Caco-2 (cell line): ENCODE data around the gene IFNGR1. TPM values are rescaled to one million over a fixed set of nuclear protein-coding genes. Genes with fewer than 3 reads are reported as not detected.

ENCODE experiments used
- BruUV-seq: library from RNA; stranded (reverse); fragments of 400-500 nt; replicated peaks from 2 replicates; lab custom pipeline; 2021; lab: Mats Ljungman, UMichigan
- CTCF ChIA-PET: fragments of 300-600 bp; sonication (Branson Sonifier 250); formaldehyde crosslinking; loops from one replicate; lab custom pipeline; 2022; ENCODE audit warnings: antibody characterized with exemption; lab: Charles Lee
- POLR2A ChIA-PET: fragments of 300-600 bp; sonication (Branson Sonifier 250); formaldehyde crosslinking; loops from one replicate; lab custom pipeline; 2022; ENCODE audit warnings: antibody characterized with exemption; lab: Charles Lee
- DNase-seq, 2 experiments: peaks; one replicate each; pipeline versions ENCODE4 v3.0.0 to v3.0.0-alpha.2; 2020 to 2022
- H3K27me3 ChIP-seq: replicated peaks from 2 replicates; pipeline ENCODE4 v1.6.0; 2011; ENCODE audit warnings: low read length; ENCODE audit not compliant: control insufficient read depth, insufficient read depth
- H3K36me3 ChIP-seq: 2 replicates; pipeline ENCODE4 v1.5.1; 2011; ENCODE audit warnings: low read length; ENCODE audit not compliant: control insufficient read depth, insufficient read depth
- H3K4me1 ChIP-seq: fragments of 250-450 bp; sonication (Bioruptor Pico); 2 replicates; pipeline ENCODE4 v1.5.1; 2020; ENCODE audit warnings: mild to moderate bottlenecking
- H3K4me3 ChIP-seq: 2 replicates; pipeline ENCODE4 v1.5.1; 2011; ENCODE audit warnings: low read depth, mild to moderate bottlenecking, control low read depth, low read length
- H3K9me3 ChIP-seq: fragments of 250-450 bp; sonication (Bioruptor Pico); 2 replicates; pipeline ENCODE4 v1.5.1; 2020; ENCODE audit warnings: mild to moderate bottlenecking, moderate library complexity
- H3K27ac Mint-ChIP-seq: one replicate; pipeline ENCODE4 v1.8.0; 2022; ENCODE audit warnings: mixed read lengths; ENCODE audit not compliant: unreplicated experiment
- H3K27me3 Mint-ChIP-seq: one replicate; pipeline ENCODE4 v1.8.0; 2022; ENCODE audit warnings: mixed read lengths; ENCODE audit not compliant: insufficient read depth, unreplicated experiment
- H3K36me3 Mint-ChIP-seq: one replicate; pipeline ENCODE4 v1.8.0; 2022; ENCODE audit warnings: mild to moderate bottlenecking, mixed read lengths; ENCODE audit not compliant: insufficient read depth, unreplicated experiment
- H3K4me1 Mint-ChIP-seq: one replicate; pipeline ENCODE4 v1.8.0; 2022; ENCODE audit warnings: low read depth, mixed read lengths; ENCODE audit not compliant: unreplicated experiment
- H3K4me3 Mint-ChIP-seq: one replicate; pipeline ENCODE4 v1.8.0; 2022; ENCODE audit warnings: mild to moderate bottlenecking, moderate library complexity, mixed read lengths; ENCODE audit not compliant: unreplicated experiment
- H3K9me3 Mint-ChIP-seq: one replicate; pipeline ENCODE4 v1.8.0; 2022; ENCODE audit warnings: mixed read lengths; ENCODE audit not compliant: unreplicated experiment
- CTCF ChIP-seq, 2 experiments: fragments of 200-600 bp in 1 of 2; IDR thresholded peaks; 1 replicate in 1 of 2; 2 replicates in 1 of 2; pipeline versions ENCODE4 v1.5.1 to v1.8.0; 2011 to 2022; ENCODE audit warnings: antibody characterized with exemption in 1 of 2, control low read depth in 1 of 2, inconsistent platforms in 1 of 2, low read depth in 1 of 2, low read length in 1 of 2, mild to moderate bottlenecking in 1 of 2, moderate library complexity in 1 of 2; ENCODE audit not compliant: insufficient read depth in 1 of 2, severe bottlenecking in 1 of 2, unreplicated experiment in 1 of 2
- intact Hi-C: fragments of 100-400 bp; cut with micrococcal nuclease; formaldehyde crosslinking; loops from one replicate; pipeline ENCODE4 v1.10.0; 2022; ENCODE audit not compliant: unreplicated experiment
- total RNA-seq: library from RNA; stranded (reverse); gene quantifications from 2 replicates; pipeline ENCODE4 v1.2.3, GENCODE V29; 2022

IFNGR1 gene
- total RNA-seq, 1 experiment from 2014 or later = 58.0 TPM

DNA sequence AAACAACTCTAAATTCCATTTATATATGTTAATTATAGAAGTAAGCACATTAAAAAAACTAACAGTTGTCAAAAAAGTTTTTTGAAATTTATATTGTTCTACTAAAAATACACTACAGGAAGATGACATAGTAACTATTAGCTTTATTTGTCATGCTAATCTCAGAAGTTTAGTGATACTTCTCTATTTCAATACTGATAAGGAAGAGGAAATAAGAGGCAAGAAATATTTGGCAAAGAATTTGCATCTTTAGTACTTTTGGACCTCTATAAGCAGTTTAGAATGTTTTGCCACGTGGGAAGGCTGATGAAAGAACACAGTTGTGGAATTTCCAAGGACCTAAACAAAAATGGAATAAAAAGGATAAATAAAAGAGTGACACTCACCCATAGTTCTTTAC lies 12.6 kb downstream of the IFNGR1 start:
- H3K4me3 Mint-ChIP-seq = no peak overlapping the region
- H3K9me3 Mint-ChIP-seq = peaks cover 14% of the 10 kb centered on the region
- H3K27me3 Mint-ChIP-seq = no peaks in the 10 kb centered on the region
- BruUV-seq = no TSS peak
- POLR2A ChIA-PET = no interaction called here
- Histone ChIP-seq H3K4me1 (peaks cover 6% of the 10 kb centered on the region; the same call in 1 of the 2 replicates), H3K4me3 (no peak overlapping the region), H3K9me3 (peaks cover 18% of the 10 kb centered on the region), H3K36me3 (0 out of 2 replicates have a peak, but pooled peaks cover 2% of the 10 kb centered on the region), H3K27me3 (no peaks in the 10 kb centered on the region)
- CTCF ChIA-PET = no interaction called here
- H3K27ac Mint-ChIP-seq = no peak overlapping the region
- TF ChIP-seq CTCF (IDR thresholded peaks at IDR 0.05; ENCODE audit: insufficient read depth in 1 of 2, low read depth in 1 of 2, low read length in 1 of 2, severe bottlenecking in 1 of 2, unreplicated experiment in 1 of 2) = no peak
- peaks cover 78% of the 10 kb centered on the region for H3K36me3 Mint-ChIP-seq
- DNase-seq = no peak
- intact Hi-C loops = no loop called here
- H3K4me1 Mint-ChIP-seq = no peaks in the 10 kb centered on the region

DNA sequence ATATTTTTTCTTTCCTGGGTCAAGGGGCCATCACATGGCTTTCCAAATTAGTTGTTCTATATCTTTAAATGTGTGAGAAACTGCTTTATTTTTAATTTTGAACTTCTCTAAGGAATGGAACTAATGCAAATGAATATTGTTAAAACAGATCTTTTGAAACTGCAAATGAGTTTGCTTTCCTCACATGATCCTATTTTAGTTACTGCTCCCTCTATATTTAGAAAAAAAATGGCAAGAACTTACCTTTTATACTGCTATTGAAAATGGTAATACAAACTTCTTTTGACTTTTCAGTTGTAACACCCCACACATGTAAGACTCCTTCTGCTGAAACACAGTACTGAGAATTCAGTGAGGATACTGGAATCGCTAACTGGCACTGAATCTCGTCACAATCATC lies 15.9 kb downstream of the IFNGR1 start:
- H3K4me3 ChIP-seq = no peak overlapping the region
- Mint-ChIP-seq H3K27ac (no peak overlapping the region), H3K9me3 (no peaks in the 10 kb centered on the region), H3K4me1 (no peaks in the 10 kb centered on the region), H3K36me3 (peaks cover 73% of the 10 kb centered on the region), H3K4me3 (no peak overlapping the region), H3K27me3 (no peaks in the 10 kb centered on the region)
- ChIA-PET CTCF (no interaction called here), POLR2A (no interaction called here)
- 0 out of 2 replicates have a peak, but pooled peaks cover 2% of the 10 kb centered on the region for H3K36me3 ChIP-seq
- H3K4me1 ChIP-seq = peaks cover 6% of the 10 kb centered on the region; the same call in 1 of the 2 replicates
- no TSS peak for BruUV-seq
- intact Hi-C loops = no loop called here
- no peak for TF ChIP-seq CTCF (IDR thresholded peaks at IDR 0.05; ENCODE audit: insufficient read depth in 1 of 2, low read depth in 1 of 2, low read length in 1 of 2, severe bottlenecking in 1 of 2, unreplicated experiment in 1 of 2)
- no peak for DNase-seq
- no peaks in the 10 kb centered on the region for H3K27me3 ChIP-seq
- no peaks in the 10 kb centered on the region; the same call in 1 of the 2 replicates for H3K9me3 ChIP-seq

GRCh38 chr6:137202078-137202477 lies 17.1 kb downstream of the IFNGR1 start:
- no peaks in the 10 kb centered on the region for H3K4me1 Mint-ChIP-seq
- H3K4me3 ChIP-seq = no peak overlapping the region
- intact Hi-C loops = loop anchor here (1.0 kb wide), 1 partner anchor 108 kb away; no protein-coding TSS in a partner anchor
- no peaks in the 10 kb centered on the region for H3K27me3 ChIP-seq
- no peaks in the 10 kb centered on the region for H3K9me3 ChIP-seq
- no peak overlapping the region for H3K4me3 Mint-ChIP-seq
- no peaks in the 10 kb centered on the region for H3K27me3 Mint-ChIP-seq
- no peak overlapping the region for H3K27ac Mint-ChIP-seq
- ChIA-PET POLR2A (no interaction called here), CTCF (no interaction called here)
- BruUV-seq = no TSS peak
- no peak for TF ChIP-seq CTCF (IDR thresholded peaks at IDR 0.05; ENCODE audit: insufficient read depth in 1 of 2, low read depth in 1 of 2, low read length in 1 of 2, severe bottlenecking in 1 of 2, unreplicated experiment in 1 of 2)
- no peak for DNase-seq
- H3K4me1 ChIP-seq = peaks cover 5% of the 10 kb centered on the region; the same call in 1 of the 2 replicates
- 0 out of 2 replicates have a peak, but pooled peaks cover 2% of the 10 kb centered on the region for H3K36me3 ChIP-seq
- peaks cover 73% of the 10 kb centered on the region for H3K36me3 Mint-ChIP-seq
- no peaks in the 10 kb centered on the region for H3K9me3 Mint-ChIP-seq
